Smooth muscle cell (in vitro differentiated cells): ENCODE data around the gene CADM1. TPM values are rescaled to one million over a fixed set of nuclear protein-coding genes. Genes with fewer than 3 reads are reported as not detected.

Experiments
- DNase-seq: peaks from one replicate; lab custom pipeline; 2025; ENCODE audit not compliant: unreplicated experiment; lab: John Stamatoyannopoulos, UW
- H2AFZ ChIP-seq: fragments of 200-600 bp; sonication (generic); 2 replicates; pipeline ENCODE4 v1.6.0; 2016; ENCODE audit warnings: antibody characterized with exemption, low read depth, mild to moderate bottlenecking
- H3F3A ChIP-seq: fragments of 200-600 bp; sonication (generic); 2 replicates; pipeline ENCODE4 v1.6.0; 2017; ENCODE audit warnings: antibody characterized with exemption, low read depth
- H3K27ac ChIP-seq: fragments of 200-600 bp; sonication (generic); 2 replicates; pipeline ENCODE4 v1.5.1; 2016; ENCODE audit warnings: low read depth, mild to moderate bottlenecking
- H3K27me3 ChIP-seq: fragments of 200-600 bp; sonication (generic); 2 replicates; pipeline ENCODE4 v1.6.1; 2016; ENCODE audit warnings: low read depth, mild to moderate bottlenecking
- H3K36me3 ChIP-seq: fragments of 200-600 bp; sonication (generic); 2 replicates; pipeline ENCODE4 v1.5.1; 2016; ENCODE audit warnings: low read depth
- H3K4me1 ChIP-seq: fragments of 200-600 bp; sonication (generic); 2 replicates; pipeline ENCODE4 v1.5.1; 2016; ENCODE audit warnings: low read depth
- H3K4me2 ChIP-seq: fragments of 200-600 bp; sonication (generic); 2 replicates; pipeline ENCODE4 v1.6.0; 2016; ENCODE audit warnings: mild to moderate bottlenecking
- H3K4me3 ChIP-seq: fragments of 200-600 bp; sonication (generic); 2 replicates; pipeline ENCODE4 v1.5.1; 2016; ENCODE audit warnings: mild to moderate bottlenecking
- H3K79me2 ChIP-seq: fragments of 200-600 bp; sonication (generic); 2 replicates; pipeline ENCODE4 v1.6.0; 2016; ENCODE audit warnings: low read depth, mild to moderate bottlenecking
- H3K9ac ChIP-seq: fragments of 200-600 bp; sonication (generic); 2 replicates; pipeline ENCODE4 v1.6.0; 2016; ENCODE audit warnings: low read depth
- H3K9me3 ChIP-seq: fragments of 200-600 bp; sonication (generic); replicated peaks from 2 replicates; pipeline ENCODE4 v1.5.1; 2016; ENCODE audit warnings: low read depth
- H4K20me1 ChIP-seq: fragments of 200-600 bp; sonication (generic); 2 replicates; pipeline ENCODE4 v1.6.0; 2016; ENCODE audit warnings: low read depth
- CTCF ChIP-seq: fragments of 200-600 bp; sonication (generic); IDR thresholded peaks from 2 replicates; pipeline ENCODE4 v1.5.1; 2017; ENCODE audit warnings: borderline replicate concordance, mild to moderate bottlenecking, antibody characterized with exemption; ENCODE audit not compliant: insufficient read depth, poor library complexity, severe bottlenecking
- WGBS: methylation state at CpG from one replicate; pipeline ENCODE4 v1.1.7; 2016; ENCODE audit warnings: low lambda C conversion rate; 5-methylcytosine and 5-hydroxymethylcytosine counted together
- polyA plus RNA-seq: library from polyadenylated mRNA; unstranded; fragments of >200 nt; fragmentation: Nextera tagmentation; extraction: Ambion mirVana; gene quantifications from 2 replicates; pipeline ENCODE4 v1.2.1, GENCODE V29; 2016
- total RNA-seq: library from RNA; depleted of rRNA; stranded (reverse); fragments of >200 nt; gene quantifications from 2 replicates; pipeline ENCODE4 v1.2.3, GENCODE V29; 2014

The CADM1 gene
- total and polyA plus RNA-seq, 2 experiments from 2014 or later: 158 to 167 TPM

- no peaks in the 10 kb centered on the region for H3K27me3 ChIP-seq
Measured at GRCh38 chr11:115330684-115331482, 173.3 kb downstream of the CADM1 start.

GRCh38 chr11:115326526-115326925 is 177.7 kb downstream of the CADM1 start:
- Histone ChIP-seq H3K4me2 (no peak overlapping the region), H3K4me3 (no peak overlapping the region), H3K79me2 (peaks cover 7% of the 10 kb centered on the region), H3K9ac (no peak overlapping the region), H3F3A (no peaks in the 10 kb centered on the region), H4K20me1 (peaks cover 7% of the 10 kb centered on the region), H3K9me3 (no peaks in the 10 kb centered on the region), H3K36me3 (no peaks in the 10 kb centered on the region), H2AFZ (no peak overlapping the region), H3K27ac (no peak overlapping the region), H3K4me1 (peaks cover 10% of the 10 kb centered on the region), H3K27me3 (no peaks in the 10 kb centered on the region)
- TF ChIP-seq CTCF: no peak
- WGBS: 93% methylated on average over 2 of the region's 2 CpGs
- DNase-seq: no peak

More at GRCh38 chr11:115330684-115331482, 173.3 kb downstream of the CADM1 start:
- peaks cover 14% of the 10 kb centered on the region for H3F3A ChIP-seq
- no peaks in the 10 kb centered on the region for H3K9me3 ChIP-seq
- no peaks in the 10 kb centered on the region for H3K79me2 ChIP-seq
- H3K4me1 ChIP-seq: no peaks in the 10 kb centered on the region
- H3K4me3 ChIP-seq: no peak overlapping the region
- no peak overlapping the region for H3K9ac ChIP-seq
- TF ChIP-seq CTCF: no peak
- WGBS: 90% methylated on average over 3 of the region's 3 CpGs
- no peak overlapping the region for H3K4me2 ChIP-seq
- no peak for DNase-seq
- no peak overlapping the region for H2AFZ ChIP-seq
- no peaks in the 10 kb centered on the region for H3K36me3 ChIP-seq
- H4K20me1 ChIP-seq: peaks cover 7% of the 10 kb centered on the region
- H3K27ac ChIP-seq: no peak overlapping the region

GRCh38 chr11:115325523-115325922 is 178.7 kb downstream of the CADM1 start:
- no peaks in the 10 kb centered on the region for H3F3A ChIP-seq
- H3K27ac ChIP-seq: no peak overlapping the region
- peaks cover 19% of the 10 kb centered on the region for H3K4me1 ChIP-seq
- H3K9ac ChIP-seq: no peak overlapping the region
- no peaks in the 10 kb centered on the region for H3K36me3 ChIP-seq
- H4K20me1 ChIP-seq: peaks cover 7% of the 10 kb centered on the region
- H2AFZ ChIP-seq: no peak overlapping the region
- H3K9me3 ChIP-seq: no peaks in the 10 kb centered on the region
- WGBS: 71% methylated on average over 1 of the region's 1 CpG
- H3K4me2 ChIP-seq: no peak overlapping the region
- H3K79me2 ChIP-seq: peaks cover 8% of the 10 kb centered on the region
- no peaks in the 10 kb centered on the region for H3K27me3 ChIP-seq
- no peak for TF ChIP-seq CTCF
- no peak for DNase-seq
- H3K4me3 ChIP-seq: no peak overlapping the region
